Measurements from ENCODE around the gene MIEF1. TPM values are rescaled to one million over a fixed set of nuclear protein-coding genes. Genes with fewer than 3 reads are reported as not detected.

Gene MIEF1
- total RNA-seq, 2 donors from 2014 or later, result 24.0 to 38.6 TPM

GRCh38 chr22:39536711-39537110, 34.6 kb downstream of the MIEF1 start:
- Histone ChIP-seq H3K27me3 (replicated peaks; ENCODE audit: insufficient read depth) (no peaks in the 10 kb centered on the region), H3K36me3 (no peaks in the 10 kb centered on the region), H3K4me3 (no peak overlapping the region), H3K27ac (no peak overlapping the region), H3K4me1 (replicated peaks) (peaks cover under 1% of the 10 kb centered on the region), H3K9me3 (no peaks in the 10 kb centered on the region)
- WGBS, result 55% methylated on average over 8 of the region's 8 CpGs
- intact Hi-C loops (cut with DNase I), result loop anchor here (5.0 to 10.0 kb wide), 2 partner anchors 486 to 808 kb away; partner anchors contain the start of gene ADSL
- no peak for DNase-seq (ENCODE audit: low spot score)
- TF ChIP-seq CTCF (IDR thresholded peaks at IDR 0.05), result no peak
- TF ChIP-seq POLR2AphosphoS5 (IDR thresholded peaks at IDR 0.05), result no peak
- no peak for TF ChIP-seq POLR2A (IDR thresholded peaks at IDR 0.05)

- DNase-seq (ENCODE audit: low spot score), result no peak
- no peaks in the 10 kb centered on the region for H3K36me3 ChIP-seq
- intact Hi-C loops (cut with DNase I), result loop anchor here (5.0 to 10.0 kb wide), 2 partner anchors 484 to 807 kb away; partner anchors contain the start of gene ADSL
- H3K27ac ChIP-seq, result no peak overlapping the region
- no peaks in the 10 kb centered on the region for H3K4me1 ChIP-seq (replicated peaks)
- H3K27me3 ChIP-seq (replicated peaks; ENCODE audit: insufficient read depth), result no peaks in the 10 kb centered on the region
- 58% methylated on average over 2 of the region's 2 CpGs for WGBS
- TF ChIP-seq POLR2A (IDR thresholded peaks at IDR 0.05) (no peak), CTCF (IDR thresholded peaks at IDR 0.05) (no peak), POLR2AphosphoS5 (IDR thresholded peaks at IDR 0.05) (no peak)
- no peak overlapping the region for H3K4me3 ChIP-seq
- H3K9me3 ChIP-seq, result no peaks in the 10 kb centered on the region
These were observed 35.9 kb downstream of the MIEF1 start for GRCh38 chr22:39537975-39538374.

GRCh38 chr22:39543095-39543494, 41.0 kb downstream of the MIEF1 start:
- no peak for TF ChIP-seq POLR2A (IDR thresholded peaks at IDR 0.05)
- TF ChIP-seq CTCF (IDR thresholded peaks at IDR 0.05), result no peak
- no peak for TF ChIP-seq POLR2AphosphoS5 (IDR thresholded peaks at IDR 0.05)
- Histone ChIP-seq H3K27ac (no peak overlapping the region), H3K4me1 (replicated peaks) (no peaks in the 10 kb centered on the region), H3K9me3 (no peaks in the 10 kb centered on the region), H3K4me3 (no peak overlapping the region), H3K36me3 (no peaks in the 10 kb centered on the region), H3K27me3 (replicated peaks; ENCODE audit: insufficient read depth) (no peaks in the 10 kb centered on the region)
- DNase-seq (ENCODE audit: low spot score), result no peak
- intact Hi-C loops (cut with DNase I), result no loop called here
- WGBS, result 20% methylated on average over 11 of the region's 11 CpGs

GRCh38 chr22:39545386-39546365, 43.6 kb downstream of the MIEF1 start:
- Histone ChIP-seq H3K4me3 (no peak overlapping the region), H3K36me3 (no peaks in the 10 kb centered on the region), H3K27ac (no peak overlapping the region), H3K27me3 (replicated peaks; ENCODE audit: insufficient read depth) (no peaks in the 10 kb centered on the region), H3K4me1 (replicated peaks) (no peaks in the 10 kb centered on the region), H3K9me3 (no peaks in the 10 kb centered on the region)
- WGBS, result 21% methylated on average over 39 of the region's 39 CpGs
- intact Hi-C loops (cut with DNase I), result no loop called here
- no peak for DNase-seq (ENCODE audit: low spot score)
- TF ChIP-seq CTCF (IDR thresholded peaks at IDR 0.05), result no peak
- no peak for TF ChIP-seq POLR2A (IDR thresholded peaks at IDR 0.05)
- TF ChIP-seq POLR2AphosphoS5 (IDR thresholded peaks at IDR 0.05), result no peak

Data from prostate gland (tissue), 2 donors.